WTC11 (cell line): Measurements from ENCODE around the gene KPNA3. TPM values are rescaled to one million over a fixed set of nuclear protein-coding genes. Genes with fewer than 3 reads are reported as not detected.

Source experiments
- ATAC-seq: fragments of 200-7000 bp; cut with Tn5 transposase; 2 replicates; pipeline ENCODE4 v1.10.0; 2021; ENCODE audit warnings: mild to moderate bottlenecking, moderate library complexity
- CTCF ChIA-PET: fragments of 300-600 bp; sonication (Branson Sonifier 250); formaldehyde crosslinking; loops from one replicate; lab custom pipeline; 2021; ENCODE audit warnings: antibody characterized with exemption; lab: Charles Lee
- POLR2A ChIA-PET: fragments of 350-600 bp; sonication (Branson Sonifier 250); formaldehyde crosslinking; loops from one replicate; lab custom pipeline; 2021; ENCODE audit warnings: antibody characterized with exemption; lab: Charles Lee
- DNase-seq: peaks from one replicate; pipeline ENCODE4 v3.0.0; 2021; ENCODE audit warnings: low spot score
- H3K27ac Mint-ChIP-seq: 2 replicates; pipeline ENCODE4 v1.8.0; 2021; ENCODE audit warnings: mixed read lengths
- H3K27me3 Mint-ChIP-seq: 2 replicates; pipeline ENCODE4 v1.8.0; 2021; ENCODE audit warnings: low read depth, mild to moderate bottlenecking, moderate library complexity, mixed read lengths
- H3K36me3 Mint-ChIP-seq: 2 replicates; pipeline ENCODE4 v1.8.0; 2021; ENCODE audit warnings: mixed read lengths
- H3K4me1 Mint-ChIP-seq: 2 replicates; pipeline ENCODE4 v1.8.0; 2022; ENCODE audit warnings: mixed read lengths
- H3K4me3 Mint-ChIP-seq: 2 replicates; pipeline ENCODE4 v1.8.0; 2021; ENCODE audit warnings: mild to moderate bottlenecking, moderate library complexity, mixed read lengths
- H3K9me3 Mint-ChIP-seq: 2 replicates; pipeline ENCODE4 v1.8.0; 2021; ENCODE audit warnings: mixed read lengths
- E2F4 ChIP-seq: sonication (generic); formaldehyde crosslinking; IDR thresholded peaks from 2 replicates; pipeline ENCODE4 v1.8.1; 2022; ENCODE audit warnings: low read depth, mild to moderate bottlenecking, moderate library complexity, missing genetic modification reagents, borderline replicate concordance
- EMX1 ChIP-seq: fragments of 250-450 bp; sonication (Bioruptor Pico); IDR thresholded peaks from 2 replicates; pipeline ENCODE4 v1.8.0; 2021; ENCODE audit warnings: mild to moderate bottlenecking
- FOXJ3 ChIP-seq: sonication (generic); formaldehyde crosslinking; IDR thresholded peaks from 2 replicates; pipeline ENCODE4 v1.9.0; 2021; ENCODE audit warnings: missing genetic modification reagents, mild to moderate bottlenecking, borderline replicate concordance
- FOXK1 ChIP-seq: sonication (generic); formaldehyde crosslinking; IDR thresholded peaks from 2 replicates; pipeline ENCODE4 v1.8.0; 2022; ENCODE audit warnings: mild to moderate bottlenecking, moderate library complexity, missing genetic modification reagents
- HMGXB4 ChIP-seq: sonication (generic); formaldehyde crosslinking; IDR thresholded peaks from 2 replicates; pipeline ENCODE4 v1.8.1; 2023; ENCODE audit warnings: mild to moderate bottlenecking, moderate library complexity, missing genetic modification reagents
- JAZF1 ChIP-seq: fragments of 250-450 bp; sonication (Bioruptor Pico); IDR thresholded peaks from 2 replicates; pipeline ENCODE4 v1.9.0; 2021; ENCODE audit warnings: moderate library complexity, mild to moderate bottlenecking, inconsistent platforms
- MLX ChIP-seq: sonication (generic); formaldehyde crosslinking; IDR thresholded peaks from 2 replicates; pipeline ENCODE4 v1.8.1; 2023; ENCODE audit warnings: mild to moderate bottlenecking, missing genetic modification reagents, moderate library complexity
- MXD4 ChIP-seq: fragments of 250-450 bp; sonication (Bioruptor Pico); IDR thresholded peaks from 2 replicates; pipeline ENCODE4 v1.8.0; 2021; ENCODE audit warnings: mild to moderate bottlenecking, moderate library complexity, borderline replicate concordance
- NR2C2 ChIP-seq: sonication (generic); formaldehyde crosslinking; IDR thresholded peaks from 2 replicates; pipeline ENCODE4 v1.8.0; 2022; ENCODE audit warnings: mild to moderate bottlenecking, missing genetic modification reagents
- OVOL2 ChIP-seq: fragments of 250-450 bp; sonication (Bioruptor Pico); IDR thresholded peaks from 2 replicates; pipeline ENCODE4 v1.9.0; 2021; ENCODE audit warnings: mild to moderate bottlenecking, borderline replicate concordance
- TP53 ChIP-seq: sonication (generic); formaldehyde crosslinking; IDR thresholded peaks from 2 replicates; pipeline ENCODE4 v1.8.1; 2023; ENCODE audit warnings: mild to moderate bottlenecking, missing genetic modification reagents
- ZNF219 ChIP-seq: sonication (generic); formaldehyde crosslinking; IDR thresholded peaks from 2 replicates; pipeline ENCODE4 v1.8.0; 2023; ENCODE audit warnings: missing genetic modification reagents, mild to moderate bottlenecking, borderline replicate concordance
- total RNA-seq: library from RNA; stranded (reverse); gene quantifications from 3 replicates; pipeline ENCODE4 v1.2.3, GENCODE V29; 2021
- TF ChIP-seq, protein P1 (sequence below): sonication (generic); formaldehyde crosslinking; IDR thresholded peaks from 2 replicates; pipeline ENCODE4 v1.8.0; 2023; ENCODE audit warnings: mild to moderate bottlenecking, missing genetic modification reagents
- TF ChIP-seq, protein P2 (sequence below): fragments of 250-450 bp; sonication (Bioruptor Pico); IDR thresholded peaks from 2 replicates; pipeline ENCODE4 v2.1.2; 2022; ENCODE audit warnings: mild to moderate bottlenecking, moderate library complexity
- TF ChIP-seq, protein P3 (sequence below): sonication (generic); formaldehyde crosslinking; IDR thresholded peaks from 2 replicates; pipeline ENCODE4 v1.8.1; 2022; ENCODE audit warnings: mild to moderate bottlenecking, moderate library complexity, missing genetic modification reagents
- TF ChIP-seq, protein P4 (sequence below): fragments of 250-450 bp; sonication (Bioruptor Pico); IDR thresholded peaks from 2 replicates; pipeline ENCODE4 v1.9.0; 2021; ENCODE audit warnings: mild to moderate bottlenecking
- TF ChIP-seq, protein P5 (sequence below): sonication (generic); formaldehyde crosslinking; conservative IDR thresholded peaks from 2 replicates; pipeline ENCODE4 v1.8.1; 2023; ENCODE audit warnings: mild to moderate bottlenecking, low read depth, missing genetic modification reagents, moderate library complexity

The KPNA3 gene
- total RNA-seq, 1 experiment from 2014 or later: 44.4 TPM

DNA sequence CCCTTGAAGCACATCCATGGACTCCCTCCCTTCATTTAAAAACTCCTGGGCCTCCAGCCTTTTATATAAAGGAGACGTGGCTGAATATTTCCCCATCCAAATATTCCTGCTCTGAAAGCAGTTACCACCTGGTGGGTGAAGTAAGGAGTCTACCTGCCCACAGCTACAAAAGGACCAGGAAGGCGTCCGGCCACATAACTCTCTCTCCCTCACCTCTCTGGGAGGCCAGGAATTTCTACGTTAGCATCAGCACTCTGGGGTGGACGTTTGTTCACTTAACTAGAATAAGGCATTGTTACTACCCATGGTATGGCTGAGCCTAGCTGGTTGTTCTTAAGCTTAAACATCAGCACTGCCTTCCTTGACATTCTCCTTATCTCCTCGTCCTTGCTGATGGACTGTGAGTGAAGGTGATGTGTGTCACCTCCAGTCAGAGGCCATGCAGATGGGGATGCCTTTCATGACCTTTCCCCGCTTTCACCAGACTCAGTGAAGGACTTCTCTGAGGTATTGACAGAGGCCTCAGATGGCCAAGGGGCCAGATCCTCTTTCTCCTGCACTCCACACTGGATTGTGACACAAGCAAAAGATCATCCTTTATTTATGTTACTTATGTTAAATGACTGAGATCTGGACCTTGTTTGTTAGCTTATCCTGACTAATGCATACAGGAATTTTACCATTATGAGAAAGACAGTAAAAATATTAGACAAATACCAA lies 22.2 kb upstream of the KPNA3 start (continued):
- TF ChIP-seq, protein P1, sequence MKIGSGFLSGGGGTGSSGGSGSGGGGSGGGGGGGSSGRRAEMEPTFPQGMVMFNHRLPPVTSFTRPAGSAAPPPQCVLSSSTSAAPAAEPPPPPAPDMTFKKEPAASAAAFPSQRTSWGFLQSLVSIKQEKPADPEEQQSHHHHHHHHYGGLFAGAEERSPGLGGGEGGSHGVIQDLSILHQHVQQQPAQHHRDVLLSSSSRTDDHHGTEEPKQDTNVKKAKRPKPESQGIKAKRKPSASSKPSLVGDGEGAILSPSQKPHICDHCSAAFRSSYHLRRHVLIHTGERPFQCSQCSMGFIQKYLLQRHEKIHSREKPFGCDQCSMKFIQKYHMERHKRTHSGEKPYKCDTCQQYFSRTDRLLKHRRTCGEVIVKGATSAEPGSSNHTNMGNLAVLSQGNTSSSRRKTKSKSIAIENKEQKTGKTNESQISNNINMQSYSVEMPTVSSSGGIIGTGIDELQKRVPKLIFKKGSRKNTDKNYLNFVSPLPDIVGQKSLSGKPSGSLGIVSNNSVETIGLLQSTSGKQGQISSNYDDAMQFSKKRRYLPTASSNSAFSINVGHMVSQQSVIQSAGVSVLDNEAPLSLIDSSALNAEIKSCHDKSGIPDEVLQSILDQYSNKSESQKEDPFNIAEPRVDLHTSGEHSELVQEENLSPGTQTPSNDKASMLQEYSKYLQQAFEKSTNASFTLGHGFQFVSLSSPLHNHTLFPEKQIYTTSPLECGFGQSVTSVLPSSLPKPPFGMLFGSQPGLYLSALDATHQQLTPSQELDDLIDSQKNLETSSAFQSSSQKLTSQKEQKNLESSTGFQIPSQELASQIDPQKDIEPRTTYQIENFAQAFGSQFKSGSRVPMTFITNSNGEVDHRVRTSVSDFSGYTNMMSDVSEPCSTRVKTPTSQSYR (CRISPR knock-in tag): no peak
- TF ChIP-seq FOXJ3 (CRISPR knock-in tag): no peak
- TF ChIP-seq EMX1 (CRISPR knock-in tag): no peak
- no peak for TF ChIP-seq OVOL2 (CRISPR knock-in tag)
- TF ChIP-seq, protein P2, sequence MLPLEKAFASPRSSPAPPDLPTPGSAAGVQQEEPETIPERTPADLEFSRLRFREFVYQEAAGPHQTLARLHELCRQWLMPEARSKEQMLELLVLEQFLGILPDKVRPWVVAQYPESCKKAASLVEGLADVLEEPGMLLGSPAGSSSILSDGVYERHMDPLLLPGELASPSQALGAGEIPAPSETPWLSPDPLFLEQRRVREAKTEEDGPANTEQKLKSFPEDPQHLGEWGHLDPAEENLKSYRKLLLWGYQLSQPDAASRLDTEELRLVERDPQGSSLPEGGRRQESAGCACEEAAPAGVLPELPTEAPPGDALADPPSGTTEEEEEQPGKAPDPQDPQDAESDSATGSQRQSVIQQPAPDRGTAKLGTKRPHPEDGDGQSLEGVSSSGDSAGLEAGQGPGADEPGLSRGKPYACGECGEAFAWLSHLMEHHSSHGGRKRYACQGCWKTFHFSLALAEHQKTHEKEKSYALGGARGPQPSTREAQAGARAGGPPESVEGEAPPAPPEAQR: no peak
- TF ChIP-seq E2F4 (CRISPR knock-in tag): no peak
- TF ChIP-seq FOXK1 (CRISPR knock-in tag): no peak
- no peak for TF ChIP-seq TP53 (CRISPR knock-in tag)
- TF ChIP-seq, protein P3, sequence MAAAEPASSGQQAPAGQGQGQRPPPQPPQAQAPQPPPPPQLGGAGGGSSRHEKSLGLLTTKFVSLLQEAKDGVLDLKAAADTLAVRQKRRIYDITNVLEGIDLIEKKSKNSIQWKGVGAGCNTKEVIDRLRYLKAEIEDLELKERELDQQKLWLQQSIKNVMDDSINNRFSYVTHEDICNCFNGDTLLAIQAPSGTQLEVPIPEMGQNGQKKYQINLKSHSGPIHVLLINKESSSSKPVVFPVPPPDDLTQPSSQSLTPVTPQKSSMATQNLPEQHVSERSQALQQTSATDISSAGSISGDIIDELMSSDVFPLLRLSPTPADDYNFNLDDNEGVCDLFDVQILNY: no peak
- TF ChIP-seq ZNF219 (CRISPR knock-in tag): no peak
- no peak for TF ChIP-seq MLX (CRISPR knock-in tag)

DNA sequence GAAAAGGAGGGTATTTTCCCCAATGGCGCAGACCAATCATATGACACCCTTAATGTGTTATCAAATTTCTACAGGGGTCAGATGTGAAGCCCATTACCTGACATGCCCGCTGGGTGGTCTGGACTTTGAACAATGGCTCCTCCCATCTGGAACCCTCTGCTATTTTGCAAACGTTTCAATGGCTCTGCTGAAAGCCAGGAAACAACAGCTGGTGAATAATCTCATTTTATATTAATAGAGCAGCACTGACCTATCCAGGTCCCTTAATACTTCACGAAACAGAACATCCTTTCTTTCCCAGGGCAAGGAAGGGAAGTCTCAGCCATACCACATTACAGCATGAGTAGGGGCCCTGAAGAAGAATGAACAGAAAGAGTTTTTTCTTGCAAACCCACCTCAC lies 20.3 kb upstream of the KPNA3 start:
- Mint-ChIP-seq H3K36me3 (no peaks in the 10 kb centered on the region), H3K27me3 (no peaks in the 10 kb centered on the region), H3K27ac (no peak overlapping the region), H3K4me1 (peaks cover 5% of the 10 kb centered on the region), H3K4me3 (no peak overlapping the region), H3K9me3 (peaks cover 9% of the 10 kb centered on the region; the same call in 1 of the 2 replicates)
- ChIA-PET POLR2A (no interaction called here), CTCF (interaction anchor here (1.3 kb wide), 1 partner anchor 160 kb away, joined by 3 read pairs; no protein-coding TSS in a partner anchor)
- ATAC-seq (no peak), DNase-seq (no peak)
- TF ChIP-seq, protein P4, sequence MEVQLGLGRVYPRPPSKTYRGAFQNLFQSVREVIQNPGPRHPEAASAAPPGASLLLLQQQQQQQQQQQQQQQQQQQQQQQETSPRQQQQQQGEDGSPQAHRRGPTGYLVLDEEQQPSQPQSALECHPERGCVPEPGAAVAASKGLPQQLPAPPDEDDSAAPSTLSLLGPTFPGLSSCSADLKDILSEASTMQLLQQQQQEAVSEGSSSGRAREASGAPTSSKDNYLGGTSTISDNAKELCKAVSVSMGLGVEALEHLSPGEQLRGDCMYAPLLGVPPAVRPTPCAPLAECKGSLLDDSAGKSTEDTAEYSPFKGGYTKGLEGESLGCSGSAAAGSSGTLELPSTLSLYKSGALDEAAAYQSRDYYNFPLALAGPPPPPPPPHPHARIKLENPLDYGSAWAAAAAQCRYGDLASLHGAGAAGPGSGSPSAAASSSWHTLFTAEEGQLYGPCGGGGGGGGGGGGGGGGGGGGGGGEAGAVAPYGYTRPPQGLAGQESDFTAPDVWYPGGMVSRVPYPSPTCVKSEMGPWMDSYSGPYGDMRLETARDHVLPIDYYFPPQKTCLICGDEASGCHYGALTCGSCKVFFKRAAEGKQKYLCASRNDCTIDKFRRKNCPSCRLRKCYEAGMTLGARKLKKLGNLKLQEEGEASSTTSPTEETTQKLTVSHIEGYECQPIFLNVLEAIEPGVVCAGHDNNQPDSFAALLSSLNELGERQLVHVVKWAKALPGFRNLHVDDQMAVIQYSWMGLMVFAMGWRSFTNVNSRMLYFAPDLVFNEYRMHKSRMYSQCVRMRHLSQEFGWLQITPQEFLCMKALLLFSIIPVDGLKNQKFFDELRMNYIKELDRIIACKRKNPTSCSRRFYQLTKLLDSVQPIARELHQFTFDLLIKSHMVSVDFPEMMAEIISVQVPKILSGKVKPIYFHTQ (CRISPR knock-in tag): no peak
- TF ChIP-seq, protein P5, sequence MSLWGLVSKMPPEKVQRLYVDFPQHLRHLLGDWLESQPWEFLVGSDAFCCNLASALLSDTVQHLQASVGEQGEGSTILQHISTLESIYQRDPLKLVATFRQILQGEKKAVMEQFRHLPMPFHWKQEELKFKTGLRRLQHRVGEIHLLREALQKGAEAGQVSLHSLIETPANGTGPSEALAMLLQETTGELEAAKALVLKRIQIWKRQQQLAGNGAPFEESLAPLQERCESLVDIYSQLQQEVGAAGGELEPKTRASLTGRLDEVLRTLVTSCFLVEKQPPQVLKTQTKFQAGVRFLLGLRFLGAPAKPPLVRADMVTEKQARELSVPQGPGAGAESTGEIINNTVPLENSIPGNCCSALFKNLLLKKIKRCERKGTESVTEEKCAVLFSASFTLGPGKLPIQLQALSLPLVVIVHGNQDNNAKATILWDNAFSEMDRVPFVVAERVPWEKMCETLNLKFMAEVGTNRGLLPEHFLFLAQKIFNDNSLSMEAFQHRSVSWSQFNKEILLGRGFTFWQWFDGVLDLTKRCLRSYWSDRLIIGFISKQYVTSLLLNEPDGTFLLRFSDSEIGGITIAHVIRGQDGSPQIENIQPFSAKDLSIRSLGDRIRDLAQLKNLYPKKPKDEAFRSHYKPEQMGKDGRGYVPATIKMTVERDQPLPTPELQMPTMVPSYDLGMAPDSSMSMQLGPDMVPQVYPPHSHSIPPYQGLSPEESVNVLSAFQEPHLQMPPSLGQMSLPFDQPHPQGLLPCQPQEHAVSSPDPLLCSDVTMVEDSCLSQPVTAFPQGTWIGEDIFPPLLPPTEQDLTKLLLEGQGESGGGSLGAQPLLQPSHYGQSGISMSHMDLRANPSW (CRISPR knock-in tag): no peak
- TF ChIP-seq EMX1 (CRISPR knock-in tag) (no peak), NR2C2 (CRISPR knock-in tag) (no peak), JAZF1 (CRISPR knock-in tag) (no peak), E2F4 (CRISPR knock-in tag) (no peak), MXD4 (CRISPR knock-in tag) (no peak), HMGXB4 (CRISPR knock-in tag) (no peak)
